ENCODE results near the gene CISH.

DNA sequence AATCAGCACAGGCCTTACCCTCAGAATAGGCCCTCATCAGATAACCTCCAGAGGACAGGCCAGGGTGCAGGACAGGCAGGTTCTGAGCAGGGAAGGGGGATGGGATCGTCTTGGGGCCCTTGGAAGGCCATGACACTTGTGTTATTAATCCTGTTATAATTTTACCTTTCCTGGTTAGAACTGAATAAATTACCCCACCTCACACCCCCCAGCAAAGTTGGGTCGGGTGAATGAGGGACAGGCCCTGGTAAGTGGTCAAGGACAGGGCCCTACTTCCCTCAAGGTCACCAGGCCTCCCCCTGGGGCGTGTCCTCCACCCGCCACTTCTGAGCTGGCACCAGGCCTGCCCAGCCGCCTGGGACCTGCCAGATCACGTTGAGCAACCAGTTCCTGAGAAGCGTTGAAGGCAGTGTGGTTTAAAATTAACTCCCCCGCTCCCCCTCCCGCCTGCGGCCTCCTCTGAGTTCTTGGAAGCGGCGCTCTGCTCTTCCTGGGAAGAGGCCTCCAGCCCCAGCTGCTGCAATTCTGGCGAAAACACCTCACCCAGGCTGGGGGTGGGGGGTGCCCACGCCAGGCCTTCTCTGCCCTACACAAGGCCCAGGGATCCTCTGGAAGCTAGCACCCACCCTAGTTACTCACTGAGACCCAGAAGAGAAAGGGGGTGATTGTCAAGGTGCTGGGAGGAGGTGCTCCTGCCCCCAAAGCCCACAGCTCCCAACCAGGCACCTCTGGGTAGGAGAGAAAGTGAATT lies 10.6 kb downstream of the CISH start:
- TF ChIP-seq BHLHE40 (IDR thresholded peaks at IDR 0.05; ENCODE audit: low read length): peak; percentile 61
- TF ChIP-seq STAG1 (CRISPR knock-in tag; IDR thresholded peaks at IDR 0.05; ENCODE audit: borderline replicate concordance): no peak
- no peak for TF ChIP-seq ZNF239 (CRISPR knock-in tag; IDR thresholded peaks at IDR 0.05)
- TF ChIP-seq SMAD3 (CRISPR knock-in tag; conservative IDR thresholded peaks at IDR 0.05): no peak
- TF ChIP-seq ZBTB1 (CRISPR knock-in tag; IDR thresholded peaks at IDR 0.05; ENCODE audit: borderline replicate concordance, low read depth): no peak
- no peak for TF ChIP-seq ZNF165 (CRISPR knock-in tag; IDR thresholded peaks at IDR 0.05; ENCODE audit: borderline replicate concordance)
- TF ChIP-seq, protein P1, sequence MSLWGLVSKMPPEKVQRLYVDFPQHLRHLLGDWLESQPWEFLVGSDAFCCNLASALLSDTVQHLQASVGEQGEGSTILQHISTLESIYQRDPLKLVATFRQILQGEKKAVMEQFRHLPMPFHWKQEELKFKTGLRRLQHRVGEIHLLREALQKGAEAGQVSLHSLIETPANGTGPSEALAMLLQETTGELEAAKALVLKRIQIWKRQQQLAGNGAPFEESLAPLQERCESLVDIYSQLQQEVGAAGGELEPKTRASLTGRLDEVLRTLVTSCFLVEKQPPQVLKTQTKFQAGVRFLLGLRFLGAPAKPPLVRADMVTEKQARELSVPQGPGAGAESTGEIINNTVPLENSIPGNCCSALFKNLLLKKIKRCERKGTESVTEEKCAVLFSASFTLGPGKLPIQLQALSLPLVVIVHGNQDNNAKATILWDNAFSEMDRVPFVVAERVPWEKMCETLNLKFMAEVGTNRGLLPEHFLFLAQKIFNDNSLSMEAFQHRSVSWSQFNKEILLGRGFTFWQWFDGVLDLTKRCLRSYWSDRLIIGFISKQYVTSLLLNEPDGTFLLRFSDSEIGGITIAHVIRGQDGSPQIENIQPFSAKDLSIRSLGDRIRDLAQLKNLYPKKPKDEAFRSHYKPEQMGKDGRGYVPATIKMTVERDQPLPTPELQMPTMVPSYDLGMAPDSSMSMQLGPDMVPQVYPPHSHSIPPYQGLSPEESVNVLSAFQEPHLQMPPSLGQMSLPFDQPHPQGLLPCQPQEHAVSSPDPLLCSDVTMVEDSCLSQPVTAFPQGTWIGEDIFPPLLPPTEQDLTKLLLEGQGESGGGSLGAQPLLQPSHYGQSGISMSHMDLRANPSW (CRISPR knock-in tag; IDR thresholded peaks at IDR 0.05): no peak
- peak; percentile 86 for TF ChIP-seq EP300 (IDR thresholded peaks at IDR 0.05; ENCODE audit: low read length)
- no peak for TF ChIP-seq ZNF217 (CRISPR knock-in tag; IDR thresholded peaks at IDR 0.05)
- TF ChIP-seq, protein P2, sequence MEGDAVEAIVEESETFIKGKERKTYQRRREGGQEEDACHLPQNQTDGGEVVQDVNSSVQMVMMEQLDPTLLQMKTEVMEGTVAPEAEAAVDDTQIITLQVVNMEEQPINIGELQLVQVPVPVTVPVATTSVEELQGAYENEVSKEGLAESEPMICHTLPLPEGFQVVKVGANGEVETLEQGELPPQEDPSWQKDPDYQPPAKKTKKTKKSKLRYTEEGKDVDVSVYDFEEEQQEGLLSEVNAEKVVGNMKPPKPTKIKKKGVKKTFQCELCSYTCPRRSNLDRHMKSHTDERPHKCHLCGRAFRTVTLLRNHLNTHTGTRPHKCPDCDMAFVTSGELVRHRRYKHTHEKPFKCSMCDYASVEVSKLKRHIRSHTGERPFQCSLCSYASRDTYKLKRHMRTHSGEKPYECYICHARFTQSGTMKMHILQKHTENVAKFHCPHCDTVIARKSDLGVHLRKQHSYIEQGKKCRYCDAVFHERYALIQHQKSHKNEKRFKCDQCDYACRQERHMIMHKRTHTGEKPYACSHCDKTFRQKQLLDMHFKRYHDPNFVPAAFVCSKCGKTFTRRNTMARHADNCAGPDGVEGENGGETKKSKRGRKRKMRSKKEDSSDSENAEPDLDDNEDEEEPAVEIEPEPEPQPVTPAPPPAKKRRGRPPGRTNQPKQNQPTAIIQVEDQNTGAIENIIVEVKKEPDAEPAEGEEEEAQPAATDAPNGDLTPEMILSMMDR (IDR thresholded peaks at IDR 0.05 in 2 of 3, conservative IDR thresholded peaks at IDR 0.05 in 1 of 3; ENCODE audit: insufficient read depth in 2 of 3, low read depth in 1 of 3, low read length in 3 of 3): no peak
- TF ChIP-seq HMG20B (CRISPR knock-in tag; IDR thresholded peaks at IDR 0.05): no peak
- TF ChIP-seq POLR2G (IDR thresholded peaks at IDR 0.05; ENCODE audit: low read depth, low read length): peak; percentile 73

Measured in K562 (cell line).